DMS114 treated with DMSO at 0.1 percent for 48 hours (cell line): ENCODE results near the gene PPWD1.

ENCODE experiments used
- DNase-seq: peaks from one replicate; lab custom pipeline; 2025; ENCODE audit not compliant: unreplicated experiment; lab: John Stamatoyannopoulos, UW

PPWD1 gene

GRCh38 chr5:65623482-65623881, 60.4 kb downstream of the PPWD1 start:
- no peak for DNase-seq

- peak; percentile 93 for DNase-seq
Measured at GRCh38 chr5:65624025-65624570, 61.0 kb downstream of the PPWD1 start, which contains the start of gene TRIM23. TSS of gene TRIM23 (minus strand) at chr5:65624333. CDS start at chr5:65624274, 59 bp downstream.

- peak; percentile 93 for DNase-seq
Measured at GRCh38 chr5:65624571-65625555, 61.8 kb downstream of the PPWD1 start, which contains the start of the genes SHLD3 and TRAPPC13. TSS of gene SHLD3 (plus strand) at chr5:65625027. CDS start at chr5:65629588, 4,561 bp downstream. TSS of gene TRAPPC13 (plus strand) at chr5:65625027. CDS start at chr5:65625061, 34 bp downstream.

GRCh38 chr5:65625743-65626142, 62.6 kb downstream of the PPWD1 start:
- peak; percentile 47 for DNase-seq

- DNase-seq: no peak
Measured at GRCh38 chr5:65630981-65631380, 67.9 kb downstream of the PPWD1 start.
